NCI-H187 (cell line): ENCODE results near the gene GLIS2.
"Not testable (repeated sequence)": the region's sequence is repeated elsewhere in the genome, so short reads cannot be mapped to it uniquely, and the experiment has no call there.

Source experiments
- DNase-seq, 2 experiments: peaks; one replicate each; lab custom pipeline; 2025; lab: John Stamatoyannopoulos, UW

The GLIS2 gene

GRCh38 chr16:4334724-4335495, 19.0 kb downstream of the GLIS2 start:
- no peak for DNase-seq

- DNase-seq, result no peak
Observed at GRCh38 chr16:4336701-4337539, 21.1 kb downstream of the GLIS2 start.

GRCh38 chr16:4337540-4338088, 21.7 kb downstream of the GLIS2 start:
- no peak for DNase-seq

- no peak for DNase-seq
Observed at GRCh38 chr16:4338125-4338582, 22.3 kb downstream of the GLIS2 start.

GRCh38 chr16:4338712-4339299, 22.9 kb downstream of the GLIS2 start:
- no peak for DNase-seq

GRCh38 chr16:4339455-4339854, 23.6 kb downstream of the GLIS2 start:
- no peak for DNase-seq

GRCh38 chr16:4339909-4340308, 24.0 kb downstream of the GLIS2 start:
- DNase-seq, result no peak

GRCh38 chr16:4340443-4340842, 24.6 kb downstream of the GLIS2 start:
- no peak for DNase-seq

- no peak for DNase-seq
Observed at GRCh38 chr16:4341250-4341649, 25.4 kb downstream of the GLIS2 start.

GRCh38 chr16:4342866-4343744, 27.2 kb downstream of the GLIS2 start:
- no peak for DNase-seq

GRCh38 chr16:4344300-4344982, 28.6 kb downstream of the GLIS2 start:
- not testable (repeated sequence) for DNase-seq

GRCh38 chr16:4344983-4345835, 29.3 kb downstream of the GLIS2 start:
- DNase-seq, result peak in 1 of 2 experiments; percentile 27

GRCh38 chr16:4345836-4346781, 30.2 kb downstream of the GLIS2 start:
- DNase-seq, result no peak

- DNase-seq, result no peak
Observed at GRCh38 chr16:4347010-4347409, 31.1 kb downstream of the GLIS2 start.

GRCh38 chr16:4347765-4348509, 32.1 kb downstream of the GLIS2 start:
- no peak for DNase-seq

GRCh38 chr16:4349332-4349731, 33.5 kb downstream of the GLIS2 start:
- DNase-seq, result no peak

- no peak for DNase-seq
Observed at GRCh38 chr16:4350365-4350786, 34.5 kb downstream of the GLIS2 start.
